Small intestine (tissue), 7 donors: Measurements from ENCODE around the gene KLF15. TPM values are rescaled to one million over a fixed set of nuclear protein-coding genes. Genes with fewer than 3 reads are reported as not detected.

Experiments
- DNase-seq, 2 donors: peaks; one replicate each; pipeline versions ENCODE4 v3.0.0 to v3.0.0-alpha.2; 2013
- FAIRE-seq: peaks from 2 replicates; lab custom pipeline; 2012; peaks lifted over from hg19 to GRCh38; lab: Jason Lieb, UNC
- H3K27ac ChIP-seq, 3 donors: one replicate each; pipeline ENCODE4 v1.5.1; 2013; ENCODE audit warnings: low read length in 2 of 3, mild to moderate bottlenecking in 2 of 3, control low read depth in 1 of 3, inconsistent platforms in 1 of 3, low read depth in 1 of 3, moderate library complexity in 1 of 3
- H3K27me3 ChIP-seq, 3 donors: one replicate each; pipeline ENCODE4 v1.6.1; 2013; ENCODE audit warnings: low read length in 3 of 3, inconsistent platforms in 1 of 3; ENCODE audit not compliant: control insufficient read depth in 3 of 3, insufficient read depth in 3 of 3
- H3K36me3 ChIP-seq, 3 donors: one replicate each; pipeline ENCODE4 v1.6.1; 2013; ENCODE audit warnings: low read length in 3 of 3, inconsistent platforms in 1 of 3, low read depth in 1 of 3, mild to moderate bottlenecking in 1 of 3, moderate library complexity in 1 of 3; ENCODE audit not compliant: control insufficient read depth in 3 of 3, insufficient read depth in 2 of 3
- H3K4me1 ChIP-seq, 3 donors: one replicate each; pipeline ENCODE4 v1.6.1; 2013; ENCODE audit warnings: low read length in 2 of 3, inconsistent platforms in 1 of 3, low read depth in 1 of 3, mild to moderate bottlenecking in 1 of 3, moderate library complexity in 1 of 3; ENCODE audit not compliant: control insufficient read depth in 3 of 3, insufficient read depth in 2 of 3
- H3K4me3 ChIP-seq, 3 donors: one replicate each; pipeline ENCODE4 v1.5.1; 2013; ENCODE audit warnings: low read length in 3 of 3, control low read depth in 1 of 3, inconsistent platforms in 1 of 3, low read depth in 1 of 3, mild to moderate bottlenecking in 1 of 3, moderate library complexity in 1 of 3
- H3K9me3 ChIP-seq, 2 donors: one replicate each; pipeline ENCODE4 v1.6.1; 2013; ENCODE audit warnings: low read depth in 1 of 2, low read length in 1 of 2; ENCODE audit not compliant: control insufficient read depth in 2 of 2, insufficient read depth in 1 of 2
- WGBS, 3 donors: extraction: QIAGEN DNeasy Blood & Tissue Kit; methylation state at CpG; one replicate each; pipeline ENCODE4 v1.1.7; 2013; 5-methylcytosine and 5-hydroxymethylcytosine counted together
- polyA plus RNA-seq, 4 donors: library from polyadenylated mRNA; stranded (reverse) in 3 of 4; unstranded in 1 of 4; fragments of 200-250 nt in 3 of 4; fragments of 120-200 nt in 1 of 4; gene quantifications; one replicate each; pipeline versions ENCODE4 v1.2.1 to v1.2.3, GENCODE V29; 2013
- donor health status: healthy with polysubstance abuse.
- donor health status: control.
- donor health status: control.
- donor health status: Bipolar disorder and iron deficiency.
- donor health status: healthy.

KLF15 gene
- polyA plus RNA-seq, 4 donors: 0.45 to 9.7 (median 2.0) TPM

DNA sequence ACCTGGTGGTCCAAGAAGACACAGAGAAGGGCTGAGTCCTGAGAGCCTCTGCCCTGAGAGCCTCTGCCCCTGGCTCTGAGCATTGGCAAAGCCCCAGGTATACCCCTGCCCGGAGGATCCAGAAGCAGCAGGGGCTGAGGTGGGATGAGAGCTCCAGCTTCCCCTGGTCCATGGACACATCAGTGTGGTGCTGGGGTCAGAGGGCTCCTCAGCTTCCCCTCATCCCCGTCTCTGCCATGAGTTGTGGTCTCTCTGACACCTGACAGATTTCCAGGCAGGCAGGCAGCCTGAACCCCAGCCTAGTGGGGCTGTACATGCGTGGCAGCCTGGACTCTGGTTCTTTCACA is 3.5 kb upstream of the KLF15 start:
- Histone ChIP-seq H3K4me3 (no peak overlapping the region), H3K4me1 (peaks cover 0 to 15% (median 0%) of the 10 kb centered on the region in 3 donors), H3K27ac (no peak overlapping the region), H3K27me3 (peaks cover 0 to 53% (median 7%) of the 10 kb centered on the region in 3 donors), H3K36me3 (no peaks in the 10 kb centered on the region), H3K9me3 (peaks cover 0 to 6% of the 10 kb centered on the region in 2 donors)
- DNase-seq (no peak), FAIRE-seq (no peak)
- 70 to 75% (median 71%) methylated on average over 3 of the region's 3 CpGs for WGBS, 3 donors

DNA sequence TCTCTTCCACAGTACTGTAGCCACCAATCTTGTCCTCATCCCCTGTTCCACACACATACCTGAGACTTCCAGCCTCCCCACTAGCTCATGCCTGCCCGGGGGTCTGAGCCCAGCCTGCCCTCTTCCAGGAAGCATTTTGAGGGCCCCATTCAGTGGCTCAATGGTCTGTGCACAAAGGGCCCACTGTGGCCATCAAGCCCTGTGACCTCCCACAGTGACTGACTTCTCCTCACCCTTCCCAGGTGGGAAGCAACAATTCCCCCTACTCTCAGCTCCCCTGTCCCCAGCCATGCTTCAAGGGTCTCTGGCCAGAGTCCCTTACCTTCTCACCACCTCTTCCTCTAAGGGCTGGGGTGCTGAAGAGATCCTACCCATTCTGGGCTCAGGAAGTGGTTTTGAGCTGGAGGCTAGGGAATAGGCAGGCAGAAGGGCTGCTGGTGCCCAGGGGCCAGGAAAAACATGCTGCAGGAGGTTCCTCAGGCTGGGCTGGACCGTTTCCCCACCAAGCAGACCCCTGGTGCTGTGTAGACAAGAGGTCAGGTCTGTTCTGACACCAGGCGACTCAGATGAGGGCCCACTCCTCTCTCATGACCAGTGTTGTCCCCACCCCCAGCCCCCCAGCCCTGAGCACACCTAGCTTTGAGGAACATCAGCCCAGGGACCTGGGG is 3.0 kb upstream of the KLF15 start:
- H3K27ac ChIP-seq: no peak overlapping the region
- no peak overlapping the region for H3K4me3 ChIP-seq
- peaks cover 0 to 53% (median 7%) of the 10 kb centered on the region in 3 donors for H3K27me3 ChIP-seq
- peaks cover 0 to 20% (median 0%) of the 10 kb centered on the region in 3 donors for H3K4me1 ChIP-seq
- DNase-seq: no peak
- WGBS, 3 donors: 71 to 77% (median 72%) methylated on average over 3 of the region's 3 CpGs
- H3K36me3 ChIP-seq: no peaks in the 10 kb centered on the region
- no peak for FAIRE-seq
- peaks cover 0 to 6% of the 10 kb centered on the region in 2 donors for H3K9me3 ChIP-seq

DNA sequence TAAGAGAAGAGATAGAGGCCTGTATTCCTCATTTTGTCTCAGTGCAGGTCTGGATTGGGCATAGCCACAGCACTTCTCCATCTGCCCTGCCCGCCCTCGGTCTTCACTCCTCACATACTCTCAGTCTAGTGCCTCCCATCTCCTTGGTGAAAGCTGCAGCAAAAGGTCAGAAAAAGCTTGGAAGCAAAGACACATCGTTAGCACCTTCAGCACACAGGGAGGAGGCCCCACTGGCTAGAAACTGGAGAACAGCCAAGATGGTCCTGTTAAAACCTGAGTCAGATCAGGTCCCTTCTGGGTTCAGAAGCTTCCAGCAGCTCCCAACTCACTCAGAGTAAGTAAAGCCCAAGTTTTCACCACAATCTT is 1.6 kb upstream of the KLF15 start:
- Histone ChIP-seq H3K4me1 (peaks cover 0 to 20% (median 0%) of the 10 kb centered on the region in 3 donors), H3K9me3 (peaks cover 0 to 6% of the 10 kb centered on the region in 2 donors), H3K27me3 (peaks cover 0 to 53% (median 7%) of the 10 kb centered on the region in 3 donors), H3K4me3 (no peak overlapping the region), H3K36me3 (no peaks in the 10 kb centered on the region), H3K27ac (no peak overlapping the region)
- FAIRE-seq (no peak), DNase-seq (no peak)
- 72 to 76% (median 73%) methylated on average over 3 of the region's 3 CpGs for WGBS, 3 donors

DNA sequence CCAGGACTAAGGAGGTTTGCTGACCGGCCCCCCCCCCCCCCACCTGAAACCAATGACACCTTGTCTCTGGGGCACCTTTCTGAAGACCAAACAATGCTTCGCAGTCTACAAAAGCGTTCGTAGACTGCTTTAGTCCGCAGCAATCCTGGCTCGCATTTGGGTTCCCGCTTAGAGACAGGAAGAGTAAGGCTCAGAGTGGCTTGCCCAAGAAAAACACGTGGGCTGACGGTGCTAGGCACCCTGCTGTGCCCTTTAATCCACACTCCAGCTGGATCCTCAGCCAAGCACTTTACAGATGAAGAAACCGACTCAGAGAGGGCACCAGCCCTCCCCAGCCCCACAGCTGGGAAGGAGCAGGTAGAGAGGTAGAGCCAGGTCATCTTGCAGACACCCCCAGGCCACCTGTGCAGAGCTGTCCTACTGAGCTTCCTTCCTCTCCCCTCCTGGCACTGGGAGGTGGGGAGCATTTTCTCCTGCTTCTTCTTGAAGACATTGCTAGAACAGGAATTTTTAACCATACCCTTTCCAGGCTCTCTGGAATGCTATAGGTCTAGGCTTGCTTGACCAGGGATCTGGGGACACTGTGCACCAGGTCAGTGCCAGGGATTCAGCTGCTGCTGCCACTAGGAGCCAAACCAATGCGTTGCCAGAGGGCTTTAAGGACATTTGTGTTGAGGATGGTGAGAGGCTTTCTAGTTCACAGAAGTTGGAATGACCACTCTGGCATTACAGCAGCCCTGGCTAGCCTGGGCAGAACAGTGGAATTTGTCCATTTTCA is 1.0 kb upstream of the KLF15 start:
- DNase-seq (no peak), FAIRE-seq (no peak)
- Histone ChIP-seq H3K4me3 (peak overlapping the region in 1 of 3 donors; percentile 64), H3K27me3 (peaks cover 0 to 50% (median 7%) of the 10 kb centered on the region in 3 donors), H3K36me3 (no peaks in the 10 kb centered on the region), H3K27ac (no peak overlapping the region), H3K9me3 (peaks cover 0 to 6% of the 10 kb centered on the region in 2 donors), H3K4me1 (peaks cover 0 to 20% (median 0%) of the 10 kb centered on the region in 3 donors)
- WGBS, 3 donors: 9 to 17% (median 10%) methylated on average over 11 of the region's 11 CpGs

DNA sequence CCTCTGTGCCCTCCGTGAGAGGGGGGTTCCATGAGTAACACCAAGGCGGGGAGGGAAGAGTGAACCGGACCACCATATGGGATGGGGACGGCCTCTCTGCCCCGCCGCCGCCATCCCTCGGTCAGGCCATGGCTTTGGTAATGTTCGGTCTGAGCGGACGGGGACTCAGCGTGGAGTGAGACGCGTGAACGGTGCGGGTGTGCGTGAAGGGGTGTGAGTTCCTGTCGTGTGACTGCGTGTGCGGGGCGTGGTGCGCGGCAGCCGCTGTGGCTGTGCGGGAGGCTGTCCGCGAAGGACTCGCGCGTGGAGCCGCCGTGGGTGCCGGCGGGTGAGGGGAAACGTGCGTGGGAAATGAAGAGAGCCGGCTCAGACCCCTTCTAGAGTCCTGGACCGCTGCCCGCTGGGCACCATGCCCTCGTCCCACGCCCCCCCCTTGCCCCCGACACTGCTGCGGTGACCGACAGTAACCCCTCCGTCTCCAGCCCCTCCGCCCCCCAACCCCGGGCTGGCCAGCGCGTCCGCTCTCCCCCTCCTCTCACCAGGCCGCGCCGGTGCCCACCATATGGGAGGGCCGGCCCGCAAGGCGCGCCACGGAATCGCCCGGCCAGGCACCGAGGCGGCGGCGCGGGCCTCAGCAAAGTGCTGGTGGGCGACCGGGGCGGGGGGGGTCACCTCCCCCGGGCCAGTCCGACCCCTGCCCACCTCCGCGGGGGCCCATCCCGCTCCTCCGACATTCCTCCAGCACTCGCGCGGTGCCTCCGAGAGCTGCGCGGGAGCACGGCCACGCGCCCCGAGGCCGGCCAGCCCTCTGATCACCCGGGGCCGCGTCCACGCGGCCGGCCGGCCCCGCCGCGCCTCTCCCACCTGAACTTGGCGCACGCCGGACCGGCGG is 589 bp downstream of the KLF15 start:
- Histone ChIP-seq H3K4me3 (peak overlapping the region; percentile 52 to 73 (median 64)), H3K36me3 (no peaks in the 10 kb centered on the region), H3K27me3 (peaks cover 0 to 46% (median 7%) of the 10 kb centered on the region in 3 donors), H3K27ac (peak overlapping the region in 2 of 3 donors; percentile 24 to 81), H3K9me3 (peaks cover 0 to 6% of the 10 kb centered on the region in 2 donors), H3K4me1 (peaks cover 0 to 20% (median 0%) of the 10 kb centered on the region in 3 donors)
- peak in 1 of 2 donors; percentile 6 for DNase-seq
- FAIRE-seq: no peak
- 1% methylated on average over 79 to 100 of the region's 100 CpGs for WGBS, 3 donors

DNA sequence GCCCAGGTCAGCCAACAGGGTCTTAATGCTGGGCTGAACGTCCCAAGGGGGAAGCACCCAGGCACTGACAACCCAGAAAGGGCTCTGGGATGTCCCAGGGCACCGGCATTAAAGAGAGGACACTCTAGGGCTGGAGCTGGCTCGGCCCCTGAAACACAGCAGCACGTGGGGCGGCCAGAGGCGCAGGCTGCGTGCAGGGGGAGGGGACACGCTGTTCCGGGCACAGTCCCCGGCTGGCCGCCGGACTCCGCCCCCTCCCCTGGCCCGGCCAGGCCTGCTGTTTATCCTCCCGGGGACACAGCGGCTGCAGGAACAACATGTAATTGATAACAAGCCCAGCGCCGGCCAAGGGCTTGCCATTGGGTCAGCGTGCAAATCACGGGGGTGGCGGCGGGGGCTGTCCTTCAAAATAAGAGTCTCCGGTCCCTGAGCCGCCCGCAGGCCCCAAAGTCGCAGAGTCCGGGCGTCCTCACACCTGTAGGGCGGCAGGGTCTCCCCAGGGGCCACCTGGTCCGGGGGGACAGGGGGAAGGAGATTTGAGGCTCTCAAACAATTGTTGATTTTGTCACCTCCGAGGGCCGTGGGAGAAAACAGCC is 1.3 kb downstream of the KLF15 start:
- peaks cover 0 to 20% (median 0%) of the 10 kb centered on the region in 3 donors for H3K4me1 ChIP-seq
- peak; percentile 54 to 76 for DNase-seq
- peak overlapping the region in 2 of 3 donors; percentile 52 to 64 for H3K4me3 ChIP-seq
- H3K36me3 ChIP-seq: no peaks in the 10 kb centered on the region
- H3K27ac ChIP-seq: peak overlapping the region in 2 of 3 donors; percentile 24 to 81
- H3K9me3 ChIP-seq: peaks cover 0 to 6% of the 10 kb centered on the region in 2 donors
- peaks cover 0 to 40% (median 7%) of the 10 kb centered on the region in 3 donors for H3K27me3 ChIP-seq
- WGBS, 3 donors: 0 to 3% (median 3%) methylated on average over 24 to 32 of the region's 32 CpGs
- no peak for FAIRE-seq

DNA sequence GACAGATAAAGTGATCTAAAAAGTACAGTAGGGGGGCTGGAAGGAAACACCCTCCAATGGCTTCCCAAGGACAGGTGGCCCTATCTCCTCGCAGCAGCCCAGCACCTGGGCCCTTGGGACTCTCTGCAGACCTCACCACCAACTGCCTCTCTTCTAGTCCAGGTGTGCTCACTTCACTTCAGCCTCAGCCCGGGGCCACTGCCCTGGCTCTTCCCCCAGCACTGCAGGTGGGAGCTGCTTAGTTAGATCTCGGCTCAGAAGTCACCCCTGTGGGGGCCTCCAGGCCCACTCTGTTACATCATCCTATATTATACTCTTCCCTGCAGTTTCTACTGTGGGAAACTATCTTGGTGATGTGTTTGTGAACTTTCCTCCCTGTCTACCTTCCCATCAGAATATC is 2.0 kb downstream of the KLF15 start:
- FAIRE-seq: no peak
- peak overlapping the region in 1 of 3 donors; percentile 55 for H3K27ac ChIP-seq
- peak overlapping the region in 1 of 3 donors; percentile 52 for H3K4me3 ChIP-seq
- H3K27me3 ChIP-seq: peaks cover 0 to 34% (median 7%) of the 10 kb centered on the region in 3 donors
- H3K9me3 ChIP-seq: peaks cover 0 to 6% of the 10 kb centered on the region in 2 donors
- no peaks in the 10 kb centered on the region for H3K36me3 ChIP-seq
- H3K4me1 ChIP-seq: peaks cover 0 to 20% (median 0%) of the 10 kb centered on the region in 3 donors
- 34 to 60% (median 35%) methylated on average over 3 of the region's 3 CpGs for WGBS, 3 donors
- DNase-seq: no peak
